GM12878 (cell line): ENCODE results near the gene CIAO2A.
"Not testable (repeated sequence)": the region's sequence is repeated elsewhere in the genome, so short reads cannot be mapped to it uniquely, and the experiment has no call there.

ENCODE experiments used
- CREM ChIP-seq: IDR thresholded peaks from 2 replicates; pipeline ENCODE4 v1.6.1; 2014; ENCODE audit warnings: antibody characterized with exemption, low read depth
- NR2C2 ChIP-seq: IDR thresholded peaks from 2 replicates; pipeline ENCODE4 v1.6.1; 2011; ENCODE audit warnings: borderline replicate concordance, low read depth; ENCODE audit not compliant: control insufficient read depth, insufficient read length
- RFX5 ChIP-seq: IDR thresholded peaks from 2 replicates; pipeline ENCODE4 v1.6.1; 2011; ENCODE audit warnings: low read depth, low read length, improper control_type of control experiment

GRCh38 chr15:64053674-64054073 is 40.0 kb downstream of the CIAO2A start:
- not testable (repeated sequence) for TF ChIP-seq RFX5, CREM, NR2C2
